Ovary (tissue), 3 donors: Measurements from ENCODE around the gene TFDP2.

Experiments
- EP300 ChIP-seq: sonication (generic); formaldehyde crosslinking; IDR thresholded peaks from one replicate; pipeline ENCODE4 v1.6.1; 2017; ENCODE audit warnings: antibody characterized with exemption
- POLR2A ChIP-seq: fragments of 450-650 bp; IDR thresholded peaks from one replicate; pipeline ENCODE4 v1.6.1; 2017; ENCODE audit warnings: antibody characterized with exemption, mild to moderate bottlenecking, moderate library complexity
- TF ChIP-seq, protein P1 (sequence below), 3 donors: fragments of 450-650 bp in 2 of 3; fragments of 200-600 bp in 1 of 3; IDR thresholded peaks; one replicate each; pipeline versions ENCODE4 v1.5.1 to v1.8.0; 2016 to 2022; ENCODE audit warnings: antibody characterized with exemption in 3 of 3, mild to moderate bottlenecking in 1 of 3
- donor health status: DM: no; HTN: no; CAD: no.

- TF ChIP-seq EP300 = no peak
- TF ChIP-seq, protein P1, sequence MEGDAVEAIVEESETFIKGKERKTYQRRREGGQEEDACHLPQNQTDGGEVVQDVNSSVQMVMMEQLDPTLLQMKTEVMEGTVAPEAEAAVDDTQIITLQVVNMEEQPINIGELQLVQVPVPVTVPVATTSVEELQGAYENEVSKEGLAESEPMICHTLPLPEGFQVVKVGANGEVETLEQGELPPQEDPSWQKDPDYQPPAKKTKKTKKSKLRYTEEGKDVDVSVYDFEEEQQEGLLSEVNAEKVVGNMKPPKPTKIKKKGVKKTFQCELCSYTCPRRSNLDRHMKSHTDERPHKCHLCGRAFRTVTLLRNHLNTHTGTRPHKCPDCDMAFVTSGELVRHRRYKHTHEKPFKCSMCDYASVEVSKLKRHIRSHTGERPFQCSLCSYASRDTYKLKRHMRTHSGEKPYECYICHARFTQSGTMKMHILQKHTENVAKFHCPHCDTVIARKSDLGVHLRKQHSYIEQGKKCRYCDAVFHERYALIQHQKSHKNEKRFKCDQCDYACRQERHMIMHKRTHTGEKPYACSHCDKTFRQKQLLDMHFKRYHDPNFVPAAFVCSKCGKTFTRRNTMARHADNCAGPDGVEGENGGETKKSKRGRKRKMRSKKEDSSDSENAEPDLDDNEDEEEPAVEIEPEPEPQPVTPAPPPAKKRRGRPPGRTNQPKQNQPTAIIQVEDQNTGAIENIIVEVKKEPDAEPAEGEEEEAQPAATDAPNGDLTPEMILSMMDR (IDR thresholded peaks at IDR 0.05) = no peak
- no peak for TF ChIP-seq POLR2A
Measured at GRCh38 chr3:142104763-142105162, 44.6 kb downstream of the TFDP2 start.
